KOPT-K1 (cell line): ENCODE measurements around the gene PLA2G5.
"Not testable (repeated sequence)": the region's sequence is repeated elsewhere in the genome, so short reads cannot be mapped to it uniquely, and the experiment has no call there.

Experiments
- H3K27ac ChIP-seq: fragments of 200-600 bp; sonication (generic); 2 replicates; pipeline ENCODE4 v1.5.1; 2016; ENCODE audit warnings: antibody characterized with exemption, mild to moderate bottlenecking, low read depth, low read length; ENCODE audit not compliant: poor library complexity, severe bottlenecking
- H3K36me3 ChIP-seq: fragments of 200-600 bp; sonication (generic); 2 replicates; pipeline ENCODE4 v1.5.1; 2017; ENCODE audit warnings: antibody characterized with exemption, mild to moderate bottlenecking, low read length, moderate library complexity; ENCODE audit not compliant: insufficient read depth
- H3K9me3 ChIP-seq: fragments of 200-600 bp; sonication (generic); 2 replicates; pipeline ENCODE4 v1.5.1; 2017; ENCODE audit warnings: antibody characterized with exemption, low read length, mild to moderate bottlenecking; ENCODE audit not compliant: insufficient read depth, poor library complexity, severe bottlenecking

The PLA2G5 gene

DNA sequence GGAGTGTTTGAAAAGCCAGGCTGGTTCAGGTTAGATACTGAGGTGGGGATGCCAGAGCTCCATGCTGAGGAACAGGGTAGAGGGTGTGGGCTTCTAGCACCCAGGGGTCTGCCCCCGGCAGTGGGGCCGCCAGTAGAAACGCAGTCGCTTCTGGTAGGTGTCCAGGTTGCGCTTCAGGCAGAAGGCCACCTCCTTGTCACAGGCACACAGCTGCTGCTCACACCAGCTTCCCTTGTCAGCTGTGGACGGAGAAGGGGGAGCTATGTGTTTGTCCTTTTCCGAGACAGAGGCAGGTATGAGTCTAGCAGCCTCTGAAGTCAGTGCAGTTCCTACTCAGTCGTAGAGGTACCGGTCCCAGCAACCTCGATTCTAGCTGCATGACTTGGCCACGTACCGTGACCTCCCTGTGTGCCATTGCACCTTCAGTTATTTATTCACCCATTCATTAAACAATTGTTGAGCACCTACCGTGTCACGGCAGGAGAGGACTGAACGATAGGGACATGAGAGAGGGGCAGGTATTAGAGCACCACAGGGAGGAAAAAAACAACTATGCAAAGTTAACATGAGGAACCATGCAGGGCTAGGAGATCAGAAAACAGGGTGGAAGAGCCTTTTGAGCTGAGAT lies 44.1 kb downstream of the PLA2G5 start:
- Histone ChIP-seq H3K9me3 (no peaks in the 10 kb centered on the region), H3K27ac (no peak overlapping the region), H3K36me3 (no peaks in the 10 kb centered on the region)

DNA sequence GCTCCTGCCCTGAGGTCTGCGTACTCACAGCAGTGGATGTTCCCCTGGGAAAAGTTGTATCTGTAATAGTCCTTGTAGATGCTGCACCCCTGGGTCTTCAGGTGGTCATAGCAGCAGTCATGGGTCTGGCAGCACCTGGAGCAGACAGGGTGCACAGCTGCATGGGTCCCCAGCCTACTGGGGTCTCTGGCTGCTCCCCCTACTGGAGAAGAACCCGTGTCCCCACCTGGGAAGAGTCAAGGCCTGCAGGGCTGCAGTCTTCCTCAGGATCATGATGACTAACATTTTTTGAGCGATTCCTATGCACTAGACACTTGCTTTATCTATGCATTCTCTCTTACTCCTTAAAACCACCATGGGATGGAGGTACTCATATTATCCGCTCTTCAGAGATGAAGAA lies 45.5 kb downstream of the PLA2G5 start:
- Histone ChIP-seq H3K27ac (no peak overlapping the region), H3K9me3 (no peaks in the 10 kb centered on the region), H3K36me3 (no peaks in the 10 kb centered on the region)

DNA sequence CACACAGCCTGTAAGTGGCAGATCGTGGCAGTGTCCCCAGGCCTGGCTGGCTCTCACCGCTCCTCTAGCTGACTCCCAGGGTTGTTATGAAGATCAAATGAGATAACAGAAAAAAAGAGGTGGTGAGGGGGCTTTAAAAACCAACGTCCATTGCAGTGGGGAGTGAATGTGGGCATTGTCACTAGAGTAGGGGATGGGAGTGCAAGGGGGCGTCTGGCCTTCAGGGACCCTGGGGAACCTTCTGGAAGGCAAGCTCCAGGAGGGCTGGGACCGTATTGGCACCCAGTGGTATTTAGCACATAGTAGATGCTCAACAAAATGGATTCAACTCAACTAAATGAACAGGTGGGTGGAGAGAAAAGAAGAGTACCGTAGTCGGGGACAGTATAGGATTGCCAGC lies 45.9 kb downstream of the PLA2G5 start:
- no peaks in the 10 kb centered on the region for H3K36me3 ChIP-seq
- no peak overlapping the region for H3K27ac ChIP-seq
- no peaks in the 10 kb centered on the region for H3K9me3 ChIP-seq

DNA sequence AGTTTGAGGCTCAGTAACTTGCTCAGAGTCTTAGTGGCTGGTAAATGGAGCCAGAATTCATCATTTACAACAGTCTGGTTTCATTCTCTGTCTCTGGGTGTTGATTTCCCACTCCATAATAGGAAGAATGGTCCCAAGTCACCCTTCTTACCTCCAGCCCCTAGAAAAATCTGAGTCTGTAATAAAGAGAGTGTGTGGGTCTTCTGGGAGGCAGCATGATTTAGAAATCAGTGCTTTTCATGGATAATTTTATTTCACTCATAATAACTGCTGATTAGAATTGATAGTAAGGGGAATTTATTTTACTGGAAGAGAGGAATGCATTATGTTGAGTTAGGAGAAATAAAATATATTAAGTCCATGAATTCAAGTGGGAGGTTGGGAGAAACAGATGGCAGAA lies 47.2 kb downstream of the PLA2G5 start:
- no peak overlapping the region for H3K27ac ChIP-seq
- no peaks in the 10 kb centered on the region for H3K36me3 ChIP-seq
- no peaks in the 10 kb centered on the region for H3K9me3 ChIP-seq

DNA sequence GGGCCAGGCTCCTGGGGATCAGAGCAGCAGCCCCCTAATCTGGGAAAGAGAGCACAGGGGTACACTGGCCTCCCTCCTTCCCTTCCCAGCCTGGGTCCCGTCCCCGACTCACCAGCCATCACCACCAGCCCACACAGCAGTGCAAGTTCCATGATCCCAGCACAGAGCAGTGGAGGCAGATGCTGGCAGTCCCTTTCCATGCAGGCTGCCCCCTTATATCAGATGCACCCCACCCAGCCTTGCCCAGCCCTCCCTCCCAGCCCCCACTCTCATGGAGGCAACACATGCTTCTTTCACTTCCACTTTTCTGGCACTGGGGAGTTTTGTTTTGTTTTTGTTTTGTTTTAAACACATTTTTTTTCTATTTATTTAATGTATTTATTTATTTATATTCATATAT lies 49.4 kb downstream of the PLA2G5 start, which contains the start of gene PLA2G2D:
TSS of gene PLA2G2D (minus strand) at position 190 of the 400 bp plus-strand sequence. CDS start at position 152, 38 bp downstream.
- Histone ChIP-seq H3K36me3 (no peaks in the 10 kb centered on the region), H3K27ac (no peak within 1 kb of the TSS), H3K9me3 (no peaks in the 10 kb centered on the region)

DNA sequence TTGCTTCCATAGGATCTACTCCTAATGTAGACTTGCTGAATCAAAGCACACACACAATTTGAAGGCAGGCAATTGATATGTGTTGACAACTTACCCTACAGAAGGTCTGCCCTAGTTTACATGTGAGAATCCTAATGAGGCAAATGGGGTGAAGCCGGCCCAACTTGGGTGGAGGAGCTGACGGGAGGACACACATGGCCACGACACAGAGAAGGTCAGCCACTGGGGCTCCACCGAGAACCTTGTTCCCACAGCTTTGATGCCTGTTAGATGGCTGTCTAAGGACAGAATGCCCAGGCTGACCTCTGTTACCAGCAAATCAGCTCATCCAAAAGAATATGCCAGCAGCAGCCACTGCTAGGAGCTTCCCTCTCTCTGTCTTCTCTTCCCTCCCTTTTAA lies 50.8 kb downstream of the PLA2G5 start:
- Histone ChIP-seq H3K36me3 (no peaks in the 10 kb centered on the region), H3K9me3 (no peaks in the 10 kb centered on the region), H3K27ac (no peak overlapping the region)

DNA sequence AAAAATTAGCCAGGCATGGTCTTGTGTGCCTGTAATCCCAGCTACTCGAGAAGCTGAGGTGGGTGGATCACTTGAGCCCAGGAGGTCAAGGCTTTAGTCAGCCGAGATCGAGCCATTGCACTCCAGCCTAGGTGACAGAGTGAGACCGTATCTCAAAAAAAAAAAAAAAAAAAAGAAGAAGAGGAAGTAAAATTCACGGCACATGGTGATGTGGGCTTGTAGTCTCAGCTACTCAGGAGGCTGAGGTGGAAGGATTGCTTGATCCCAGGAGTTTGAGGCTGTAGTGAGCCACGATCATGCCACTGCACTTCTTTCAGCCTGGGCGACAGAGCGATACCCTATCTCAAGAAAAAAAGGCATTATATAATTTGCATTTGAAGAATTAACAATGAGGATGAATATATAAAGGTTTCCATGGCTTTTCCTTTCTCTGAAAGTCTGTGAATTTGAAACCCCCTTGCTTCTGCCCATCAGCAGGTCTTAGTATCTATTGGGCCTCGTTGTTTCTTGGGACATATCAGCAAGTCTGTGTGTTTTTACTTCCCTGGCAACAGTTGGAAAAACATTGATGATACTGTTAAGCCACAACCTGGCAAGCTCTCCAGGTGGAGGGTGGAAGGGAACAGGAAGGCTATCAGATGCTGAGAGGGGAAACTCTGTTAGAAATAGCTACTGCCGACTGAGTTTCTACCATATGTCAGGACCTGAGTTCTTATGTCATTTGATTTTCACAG lies 53.9 kb downstream of the PLA2G5 start:
- Histone ChIP-seq H3K36me3 (no peaks in the 10 kb centered on the region), H3K9me3 (no peaks in the 10 kb centered on the region), H3K27ac (no peak overlapping the region)

DNA sequence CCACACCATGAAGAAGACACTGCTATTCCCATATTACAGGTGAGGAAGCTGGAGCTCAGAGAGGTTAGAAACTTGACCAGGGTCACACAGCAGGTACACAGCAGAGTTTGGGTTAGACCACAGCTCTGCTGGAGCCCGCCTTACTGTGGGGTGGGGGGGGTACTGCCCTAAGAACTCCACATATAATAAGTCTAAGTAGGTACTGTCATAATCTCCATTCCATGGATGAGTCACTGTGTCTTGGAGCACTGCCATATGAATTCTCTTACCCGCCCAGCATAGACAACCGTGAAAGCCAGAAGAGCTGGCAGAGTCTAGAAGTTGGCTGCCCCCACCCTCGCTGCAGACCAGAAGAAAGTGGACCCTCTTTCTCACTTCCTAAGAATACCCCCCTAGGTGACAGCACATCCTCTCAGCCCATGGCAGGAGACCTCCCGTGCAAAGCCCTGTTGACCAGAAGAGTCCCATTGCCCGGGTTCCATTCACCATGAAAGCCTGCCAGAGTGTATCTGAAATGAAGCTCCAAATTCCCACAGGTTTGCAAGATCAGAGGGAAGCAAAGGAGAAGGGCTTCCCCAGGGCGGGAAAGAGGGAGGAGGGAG lies 54.6 kb downstream of the PLA2G5 start:
- Histone ChIP-seq H3K27ac (no peak overlapping the region), H3K9me3 (peaks cover 5% of the 10 kb centered on the region), H3K36me3 (no peaks in the 10 kb centered on the region)

DNA sequence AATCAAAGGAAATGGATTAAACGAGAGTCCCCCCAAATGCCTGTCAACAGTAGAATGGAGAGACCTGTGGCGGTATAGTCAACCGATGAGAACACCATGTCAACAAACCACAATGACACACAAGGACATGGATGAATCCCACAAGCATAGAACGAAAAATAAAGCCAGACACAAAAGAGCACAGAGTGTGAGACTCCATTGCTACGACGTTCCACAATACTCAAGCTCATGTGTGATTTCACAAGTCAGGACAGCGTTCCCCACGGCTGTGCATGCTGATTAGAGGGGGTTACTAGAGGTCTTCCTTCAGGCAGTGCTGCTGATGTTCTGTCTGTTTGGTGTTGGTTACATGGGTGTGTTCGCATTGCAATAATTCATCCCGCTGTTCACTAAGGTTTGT lies 55.1 kb downstream of the PLA2G5 start:
- H3K9me3 ChIP-seq = peaks cover 10% of the 10 kb centered on the region
- no peaks in the 10 kb centered on the region for H3K36me3 ChIP-seq
- H3K27ac ChIP-seq = no peak overlapping the region

DNA sequence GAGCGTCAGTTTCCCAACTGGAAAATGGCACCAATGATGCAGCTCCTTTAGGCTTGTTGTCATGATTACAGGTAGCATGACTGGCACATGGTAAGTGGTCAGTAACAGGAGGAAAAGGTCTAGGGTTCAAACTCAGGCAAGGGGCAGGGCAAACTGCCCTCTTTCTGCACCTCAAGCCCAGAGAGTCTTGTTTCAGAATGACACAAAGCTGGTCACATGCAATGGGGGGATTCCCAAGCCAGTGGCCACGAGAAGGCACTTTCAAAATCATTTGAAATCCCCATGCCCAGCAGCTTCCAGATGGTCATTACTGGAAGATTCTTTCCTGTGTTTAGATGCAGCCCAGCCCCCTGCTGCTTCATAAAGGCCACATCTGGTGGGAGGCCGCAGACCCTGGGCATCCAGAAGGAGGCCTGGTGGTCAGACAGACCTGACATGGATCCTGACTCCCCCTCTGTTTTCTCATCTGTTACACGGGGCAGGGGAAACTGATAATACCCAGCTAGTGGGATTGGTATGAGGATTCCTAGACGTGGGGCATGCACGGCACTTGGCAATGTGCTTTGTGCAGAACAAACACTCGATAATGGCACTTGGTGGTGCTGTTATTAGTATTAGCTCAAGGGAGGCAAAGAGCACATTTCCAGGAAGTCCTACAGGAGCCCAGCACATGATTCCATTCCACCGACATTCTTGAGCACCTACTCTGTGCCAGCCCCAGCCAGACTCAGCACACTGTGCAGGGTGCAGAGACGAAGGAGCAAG lies 56.2 kb downstream of the PLA2G5 start:
- Histone ChIP-seq H3K36me3 (no peaks in the 10 kb centered on the region), H3K9me3 (peaks cover 10% of the 10 kb centered on the region), H3K27ac (no peak overlapping the region)

DNA sequence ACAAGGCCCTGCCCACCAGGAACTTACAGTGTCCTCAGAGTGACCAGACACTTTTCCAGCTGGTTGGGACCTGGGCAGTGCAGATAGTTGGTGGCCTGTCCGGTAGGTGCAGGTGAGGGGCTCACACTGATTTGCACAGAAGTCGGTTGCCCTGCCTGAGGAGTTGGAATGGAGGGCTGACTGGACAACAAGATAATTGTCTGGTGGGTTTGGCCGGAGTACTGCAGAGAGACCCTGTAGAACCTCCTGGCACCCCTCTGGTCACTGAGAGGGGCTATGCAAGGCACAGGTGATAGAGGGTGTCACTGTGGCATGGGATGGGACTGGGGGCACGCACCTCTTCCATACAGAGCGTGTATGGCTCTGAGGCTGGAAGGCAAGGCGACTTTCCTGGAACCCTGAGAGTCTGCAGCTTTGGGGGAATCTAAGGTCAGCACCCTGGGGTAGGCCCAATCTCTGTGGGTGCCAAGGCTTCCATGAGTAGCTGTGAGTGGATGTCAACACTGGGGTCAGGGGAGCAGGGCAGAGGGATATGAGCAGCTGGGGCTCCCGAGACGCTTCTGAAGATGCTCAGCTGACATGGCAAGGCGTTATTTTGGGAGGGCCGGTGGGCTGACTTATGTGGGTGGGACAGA lies 56.9 kb downstream of the PLA2G5 start:
- H3K27ac ChIP-seq = no peak overlapping the region
- H3K36me3 ChIP-seq = no peaks in the 10 kb centered on the region
- H3K9me3 ChIP-seq = peaks cover 10% of the 10 kb centered on the region

DNA sequence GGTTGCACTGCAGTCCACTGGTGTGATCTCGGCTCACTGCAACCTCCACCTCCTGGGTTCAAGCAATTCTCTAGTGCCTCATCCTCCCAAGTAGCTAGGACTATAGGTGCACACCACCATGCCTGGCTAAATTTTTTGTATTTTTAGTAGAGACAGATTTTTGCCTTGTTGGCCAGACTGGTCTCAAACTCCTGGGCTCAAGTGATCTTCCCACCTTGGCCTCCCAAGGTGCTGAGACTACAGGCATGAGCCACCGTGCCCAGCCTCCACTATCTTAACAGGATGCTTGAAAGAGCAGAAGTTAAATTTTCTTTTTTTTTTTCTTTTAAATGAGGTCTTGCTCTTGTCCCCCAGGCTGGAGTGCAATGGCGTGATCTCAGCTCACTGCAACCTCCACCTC lies 60.5 kb downstream of the PLA2G5 start:
- not testable (repeated sequence) for H3K27ac ChIP-seq, H3K36me3 ChIP-seq, H3K9me3 ChIP-seq

DNA sequence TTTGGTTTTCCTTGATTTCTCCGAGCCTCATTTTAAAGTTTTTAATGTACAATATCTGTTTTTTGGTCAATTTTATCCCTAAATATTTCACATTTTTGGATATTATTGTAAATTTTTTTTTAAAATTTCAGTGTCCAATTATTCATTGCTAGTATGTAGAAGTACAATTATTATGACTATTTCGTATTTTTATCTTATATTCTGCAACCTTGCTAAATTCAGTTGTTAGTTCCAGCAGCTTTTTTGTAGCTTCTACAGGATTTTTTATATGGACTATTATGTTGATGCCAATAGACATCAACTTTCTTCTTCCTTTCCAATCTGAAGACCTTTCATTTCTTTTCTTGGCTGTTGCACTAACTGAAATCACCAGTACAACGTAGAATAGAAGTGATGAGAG lies 65.0 kb downstream of the PLA2G5 start:
- Histone ChIP-seq H3K27ac (no peak overlapping the region), H3K36me3 (no peaks in the 10 kb centered on the region), H3K9me3 (peaks cover under 1% of the 10 kb centered on the region)

DNA sequence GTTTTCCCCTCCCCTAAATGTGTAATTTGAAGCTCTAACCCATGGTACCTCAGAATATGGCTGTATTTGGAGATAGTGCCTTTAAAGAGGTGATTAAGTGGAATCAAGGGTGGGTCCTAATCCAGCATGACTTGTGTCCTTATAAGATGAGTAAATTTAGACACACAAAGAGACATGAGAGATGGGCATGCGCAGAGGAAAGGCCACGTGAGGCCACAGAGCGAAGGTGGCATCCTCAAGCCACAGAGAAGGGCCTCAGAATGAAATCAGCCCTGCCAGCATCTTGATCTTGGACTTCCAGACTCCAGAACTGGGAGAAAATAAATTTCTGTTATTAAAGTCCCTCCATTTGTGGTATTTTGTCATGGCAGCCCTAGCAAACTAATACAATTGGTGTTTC lies 66.3 kb downstream of the PLA2G5 start:
- Histone ChIP-seq H3K27ac (no peak overlapping the region), H3K36me3 (no peaks in the 10 kb centered on the region), H3K9me3 (no peaks in the 10 kb centered on the region)

DNA sequence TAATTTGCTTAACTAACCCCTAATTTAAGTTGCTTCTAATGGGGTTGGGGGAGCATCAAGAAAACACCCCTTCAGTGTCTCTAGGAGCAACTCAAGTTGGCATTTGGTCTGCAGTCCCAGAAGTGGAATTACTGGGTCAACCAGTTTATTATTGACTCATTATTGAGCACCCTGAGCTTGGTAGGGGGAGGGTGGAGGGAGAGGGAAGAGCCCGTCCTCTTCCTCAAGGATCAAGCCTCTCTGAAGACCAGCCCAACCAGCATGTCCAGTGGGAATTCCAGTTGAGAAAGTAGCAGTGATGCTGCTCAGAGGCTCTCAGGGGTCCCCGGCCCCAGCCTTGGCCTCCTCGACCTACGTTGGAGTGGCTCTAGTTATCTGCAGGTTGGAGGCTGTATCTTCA lies 67.1 kb downstream of the PLA2G5 start:
- Histone ChIP-seq H3K9me3 (no peaks in the 10 kb centered on the region), H3K36me3 (no peaks in the 10 kb centered on the region), H3K27ac (no peak overlapping the region)
